ENCODE results near the gene RFX4. TPM values are rescaled to one million over a fixed set of nuclear protein-coding genes. Genes with fewer than 3 reads are reported as not detected.
A peak's percentile ranks its signal among the peaks of the same experiment; 100 is the strongest.

RFX4 gene
- total and polyA plus RNA-seq, 2 donors (not counting 3 experiments of a cell fraction or from before 2014, with no cell fraction given): not detected

- TF ChIP-seq POLR2A (IDR thresholded peaks at IDR 0.05; ENCODE audit: low read depth, low read length) (no peak), MYC (IDR thresholded peaks at IDR 0.05; ENCODE audit: low read depth, low read length) (no peak), JUN (IDR thresholded peaks at IDR 0.05; ENCODE audit: borderline replicate concordance, insufficient read depth, insufficient read length, low read depth) (no peak), GATA2 (IDR thresholded peaks at IDR 0.05; ENCODE audit: insufficient read depth, insufficient read length, low read depth, low read length) (no peak), FOS (IDR thresholded peaks at IDR 0.05; ENCODE audit: borderline replicate concordance, insufficient read depth, low read length) (no peak), POLR2AphosphoS5 (IDR thresholded peaks at IDR 0.05; ENCODE audit: insufficient read depth, low read depth, low read length) (no peak)
- POLR2A ChIA-PET: interaction anchor here (0.7 to 1.0 kb wide), 2 partner anchors 16 to 181 kb away, joined by 4 read pairs; partner anchors contain the start of gene TMEM263
- H3K9me3 ChIP-seq (replicated peaks; ENCODE audit: control insufficient read depth, insufficient read depth, low read length): no peaks in the 10 kb centered on the region
- H4K20me1 ChIP-seq (replicated peaks; ENCODE audit: control insufficient read depth, extremely low read depth, insufficient read depth, low read length): no peaks in the 10 kb centered on the region
- peak overlapping the region; percentile 52 to 84 (median 74) for H3K4me3 ChIP-seq (replicated peaks in 1 of 3; ENCODE audit: insufficient read depth in 1 of 3, low read depth in 1 of 3, low read length in 3 of 3)
- peak overlapping the region; percentile 53 for H3K4me2 ChIP-seq (ENCODE audit: insufficient read depth, low read length)
- H3K79me2 ChIP-seq (ENCODE audit: control insufficient read depth, insufficient read depth, low read length): peaks cover 38% of the 10 kb centered on the region
- H3K36me3 ChIP-seq (ENCODE audit: control insufficient read depth in 2 of 2, extremely low read depth in 1 of 2, insufficient read depth in 2 of 2, low read length in 2 of 2): no peaks in the 10 kb centered on the region
- H3K9ac ChIP-seq (replicated peaks; ENCODE audit: extremely low read depth, insufficient read depth, low read length): peak overlapping the region; percentile 96
- peaks cover 12% of the 10 kb centered on the region for H3K4me1 ChIP-seq (ENCODE audit: control insufficient read depth, extremely low read depth, insufficient read depth, low read length)
- dilution Hi-C loops (cut with MboI; ENCODE audit: extremely low pct_ligation_motif_present, low sequenced_read_pairs) (no loop called here), intact Hi-C loops (cut with micrococcal nuclease) (loop anchor here (1.0 to 5.0 kb wide), 6 partner anchors 66 to 528 kb away; partner anchors contain the start of genes CKAP4, CRY1, POLR3B and TCP11L2)
- CTCF ChIA-PET: interaction anchor here (1.0 kb wide), 1 partner anchor 10 kb away, joined by 3 read pairs; no protein-coding TSS in a partner anchor
- no peaks in the 10 kb centered on the region for H3K9me1 ChIP-seq (replicated peaks; ENCODE audit: control insufficient read depth, extremely low read depth, insufficient read depth, low read length)
- DNase-seq (ENCODE audit: low read depth, low spot score): peak; percentile 16
- H2AFZ ChIP-seq (ENCODE audit: low read depth, low read length): peak overlapping the region; percentile 83
- no peaks in the 10 kb centered on the region for H3K27me3 ChIP-seq (ENCODE audit: control insufficient read depth in 2 of 2, insufficient read depth in 2 of 2, low read length in 2 of 2)
- H3K27ac ChIP-seq (ENCODE audit: insufficient read depth, low read depth, low read length): peak overlapping the region; percentile 91
- BruUV-seq (replicated peaks): no TSS peak
- no peak for FAIRE-seq
Observed at GRCh38 chr12:106774808-106775524, 192.2 kb downstream of the RFX4 start.

DNA sequence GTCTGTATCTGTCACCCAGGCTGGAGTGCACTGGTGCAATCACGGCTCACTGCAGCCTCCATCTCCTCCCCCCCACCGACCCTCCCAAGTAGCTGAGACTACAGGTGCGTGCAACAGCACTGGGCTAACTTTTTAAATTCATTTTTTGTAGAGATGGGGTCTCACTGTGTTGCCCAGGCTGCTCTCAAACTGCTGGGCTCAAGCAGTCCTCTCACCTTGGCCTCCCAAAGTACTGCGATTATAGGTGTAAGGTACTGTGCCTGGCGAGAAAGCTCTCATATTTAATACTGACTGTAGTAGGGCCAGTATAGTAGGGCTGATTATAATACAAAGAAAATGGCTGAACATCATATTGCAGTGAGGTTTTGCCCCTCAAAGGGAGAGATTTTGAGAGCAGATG is 194.1 kb downstream of the RFX4 start:
- Histone ChIP-seq H4K20me1 (replicated peaks; ENCODE audit: control insufficient read depth, extremely low read depth, insufficient read depth, low read length) (no peaks in the 10 kb centered on the region), H2AFZ (ENCODE audit: low read depth, low read length) (no peak overlapping the region), H3K9me3 (replicated peaks; ENCODE audit: control insufficient read depth, insufficient read depth, low read length) (no peaks in the 10 kb centered on the region), H3K79me2 (ENCODE audit: control insufficient read depth, insufficient read depth, low read length) (peaks cover 40% of the 10 kb centered on the region), H3K9ac (replicated peaks; ENCODE audit: extremely low read depth, insufficient read depth, low read length) (no peak overlapping the region), H3K4me3 (replicated peaks in 1 of 3; ENCODE audit: insufficient read depth in 1 of 3, low read depth in 1 of 3, low read length in 3 of 3) (no peak overlapping the region), H3K9me1 (replicated peaks; ENCODE audit: control insufficient read depth, extremely low read depth, insufficient read depth, low read length) (no peaks in the 10 kb centered on the region), H3K4me1 (ENCODE audit: control insufficient read depth, extremely low read depth, insufficient read depth, low read length) (peaks cover 12% of the 10 kb centered on the region), H3K4me2 (ENCODE audit: insufficient read depth, low read length) (no peak overlapping the region), H3K27me3 (ENCODE audit: control insufficient read depth in 2 of 2, insufficient read depth in 2 of 2, low read length in 2 of 2) (no peaks in the 10 kb centered on the region), H3K36me3 (ENCODE audit: control insufficient read depth in 2 of 2, extremely low read depth in 1 of 2, insufficient read depth in 2 of 2, low read length in 2 of 2) (no peaks in the 10 kb centered on the region), H3K27ac (ENCODE audit: insufficient read depth, low read depth, low read length) (no peak overlapping the region)
- ChIA-PET CTCF (no interaction called here), POLR2A (no interaction called here)
- FAIRE-seq: no peak
- TF ChIP-seq FOS (IDR thresholded peaks at IDR 0.05; ENCODE audit: borderline replicate concordance, insufficient read depth, low read length): no peak
- TF ChIP-seq MAX (IDR thresholded peaks at IDR 0.05; ENCODE audit: insufficient read depth, insufficient read length): no peak
- no peak for TF ChIP-seq JUN (IDR thresholded peaks at IDR 0.05; ENCODE audit: borderline replicate concordance, insufficient read depth, insufficient read length, low read depth)
- dilution Hi-C loops (cut with MboI; ENCODE audit: extremely low pct_ligation_motif_present, low sequenced_read_pairs) (no loop called here), intact Hi-C loops (cut with micrococcal nuclease) (no loop called here)
- BruUV-seq (replicated peaks): no TSS peak
- DNase-seq (ENCODE audit: low read depth, low spot score): no peak

Data from endothelial cell of umbilical vein (primary cell).